Esophagus muscularis mucosa (tissue), 4 donors: ENCODE data around the gene MRPS16.

Experiments
- EP300 ChIP-seq: sonication (generic); formaldehyde crosslinking; IDR thresholded peaks from one replicate; pipeline ENCODE4 v1.6.1; 2017; ENCODE audit warnings: antibody characterized with exemption
- POLR2A ChIP-seq: fragments of 450-650 bp; IDR thresholded peaks from one replicate; pipeline ENCODE4 v1.6.1; 2017; ENCODE audit warnings: antibody characterized with exemption, moderate library complexity, mild to moderate bottlenecking, low read depth
- POLR2AphosphoS5 ChIP-seq, 2 donors: sonication (generic); formaldehyde crosslinking; IDR thresholded peaks; one replicate each; pipeline ENCODE4 v1.6.1; 2017; ENCODE audit warnings: antibody characterized with exemption in 2 of 2
- TF ChIP-seq, protein P1 (sequence below), 3 experiments: fragments of 200-600 bp in 2 of 3; fragments of 450-650 bp in 1 of 3; sonication (generic) in 2 of 3; IDR thresholded peaks; one replicate each; pipeline ENCODE4 v1.5.1; 2017 to 2019; ENCODE audit warnings: antibody characterized with exemption in 3 of 3, mild to moderate bottlenecking in 2 of 3, moderate library complexity in 1 of 3

DNA sequence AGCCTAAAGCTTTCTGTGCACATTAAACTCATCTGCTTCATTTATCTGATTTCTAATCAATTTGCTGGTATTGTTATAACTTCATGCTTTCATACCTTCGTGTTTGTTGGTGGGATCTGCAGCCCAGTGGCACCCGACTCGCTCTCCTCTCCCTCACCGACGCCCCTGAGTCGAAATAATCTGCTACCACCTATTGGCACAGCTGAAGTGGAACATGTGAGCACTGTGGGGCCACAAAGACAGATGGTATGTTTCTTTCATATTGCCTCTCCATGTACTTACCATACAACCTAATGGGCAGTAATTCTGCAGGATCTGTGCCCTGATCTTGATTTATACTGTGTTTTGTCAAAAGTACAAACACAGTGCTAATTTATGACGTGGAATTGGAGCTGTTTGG, 17.7 kb downstream of the MRPS16 start:
- TF ChIP-seq, protein P1, sequence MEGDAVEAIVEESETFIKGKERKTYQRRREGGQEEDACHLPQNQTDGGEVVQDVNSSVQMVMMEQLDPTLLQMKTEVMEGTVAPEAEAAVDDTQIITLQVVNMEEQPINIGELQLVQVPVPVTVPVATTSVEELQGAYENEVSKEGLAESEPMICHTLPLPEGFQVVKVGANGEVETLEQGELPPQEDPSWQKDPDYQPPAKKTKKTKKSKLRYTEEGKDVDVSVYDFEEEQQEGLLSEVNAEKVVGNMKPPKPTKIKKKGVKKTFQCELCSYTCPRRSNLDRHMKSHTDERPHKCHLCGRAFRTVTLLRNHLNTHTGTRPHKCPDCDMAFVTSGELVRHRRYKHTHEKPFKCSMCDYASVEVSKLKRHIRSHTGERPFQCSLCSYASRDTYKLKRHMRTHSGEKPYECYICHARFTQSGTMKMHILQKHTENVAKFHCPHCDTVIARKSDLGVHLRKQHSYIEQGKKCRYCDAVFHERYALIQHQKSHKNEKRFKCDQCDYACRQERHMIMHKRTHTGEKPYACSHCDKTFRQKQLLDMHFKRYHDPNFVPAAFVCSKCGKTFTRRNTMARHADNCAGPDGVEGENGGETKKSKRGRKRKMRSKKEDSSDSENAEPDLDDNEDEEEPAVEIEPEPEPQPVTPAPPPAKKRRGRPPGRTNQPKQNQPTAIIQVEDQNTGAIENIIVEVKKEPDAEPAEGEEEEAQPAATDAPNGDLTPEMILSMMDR (IDR thresholded peaks at IDR 0.05) = no peak
- TF ChIP-seq POLR2A = no peak
- TF ChIP-seq POLR2AphosphoS5 (IDR thresholded peaks at IDR 0.05) = no peak
- no peak for TF ChIP-seq EP300
